ENCODE data around the gene SESTD1. TPM values are rescaled to one million over a fixed set of nuclear protein-coding genes. Genes with fewer than 3 reads are reported as not detected.
A peak's percentile ranks its signal among the peaks of the same experiment; 100 is the strongest.

SESTD1 gene
- total and polyA plus RNA-seq, 2 of the 13 experiments (the other 11 are each of a cell fraction or from before 2014, with no cell fraction given), result 74.4 to 101 TPM

GRCh38 chr2:179238027-179238426 is 26.6 kb downstream of the SESTD1 start (continued):
- no peak for TF ChIP-seq IKZF5 (CRISPR knock-in tag; IDR thresholded peaks at IDR 0.05)
- no peak for TF ChIP-seq EED (CRISPR knock-in tag; IDR thresholded peaks at IDR 0.05)
- no peak for TF ChIP-seq MTF2 (CRISPR knock-in tag; IDR thresholded peaks at IDR 0.05; ENCODE audit: borderline replicate concordance)
- no peak for TF ChIP-seq AHDC1 (CRISPR knock-in tag; IDR thresholded peaks at IDR 0.05; ENCODE audit: borderline replicate concordance)
- TF ChIP-seq SP2 (CRISPR knock-in tag; IDR thresholded peaks at IDR 0.05), result no peak
- no peak for TF ChIP-seq ZSCAN30 (CRISPR knock-in tag; IDR thresholded peaks at IDR 0.05)
- peak; percentile 26; the same call in 1 of the 2 replicates for TF ChIP-seq SOX5 (CRISPR knock-in tag; IDR thresholded peaks at IDR 0.05; ENCODE audit: borderline replicate concordance)

All from HepG2 (cell line).